Gastroesophageal sphincter (tissue), 3 donors: Measurements from ENCODE around the gene KRT2.

Experiments
- POLR2A ChIP-seq, 2 donors: fragments of 450-650 bp; IDR thresholded peaks; one replicate each; pipeline ENCODE4 v1.6.1; 2017; ENCODE audit warnings: antibody characterized with exemption in 2 of 2, mild to moderate bottlenecking in 2 of 2, moderate library complexity in 1 of 2
- TF ChIP-seq, protein P1 (sequence below), 4 experiments: fragments of 200-600 bp in 2 of 4; fragments of 450-650 bp in 2 of 4; sonication (generic) in 1 of 4; IDR thresholded peaks; one replicate each; pipeline ENCODE4 v1.5.1; 2017 to 2019; ENCODE audit warnings: antibody characterized with exemption in 4 of 4, mild to moderate bottlenecking in 2 of 4, moderate library complexity in 2 of 4

DNA sequence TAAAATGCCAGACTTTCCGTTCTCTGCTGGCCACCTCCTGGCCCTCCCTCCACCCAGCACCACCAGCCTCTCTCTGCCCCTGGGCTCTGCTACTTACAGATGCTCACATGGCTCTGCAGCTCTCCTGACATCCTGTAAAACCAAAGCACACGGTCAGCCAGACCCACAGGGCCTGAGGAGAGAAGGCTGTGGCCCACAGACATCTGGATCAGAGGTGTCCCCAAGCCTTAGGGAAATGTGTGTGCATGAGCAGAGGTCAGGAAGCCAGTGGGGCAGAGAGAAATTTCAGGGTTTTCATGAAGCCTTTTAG is 39.8 kb upstream of the KRT2 start:
- TF ChIP-seq POLR2A (IDR thresholded peaks at IDR 0.05), result no peak
- TF ChIP-seq, protein P1, sequence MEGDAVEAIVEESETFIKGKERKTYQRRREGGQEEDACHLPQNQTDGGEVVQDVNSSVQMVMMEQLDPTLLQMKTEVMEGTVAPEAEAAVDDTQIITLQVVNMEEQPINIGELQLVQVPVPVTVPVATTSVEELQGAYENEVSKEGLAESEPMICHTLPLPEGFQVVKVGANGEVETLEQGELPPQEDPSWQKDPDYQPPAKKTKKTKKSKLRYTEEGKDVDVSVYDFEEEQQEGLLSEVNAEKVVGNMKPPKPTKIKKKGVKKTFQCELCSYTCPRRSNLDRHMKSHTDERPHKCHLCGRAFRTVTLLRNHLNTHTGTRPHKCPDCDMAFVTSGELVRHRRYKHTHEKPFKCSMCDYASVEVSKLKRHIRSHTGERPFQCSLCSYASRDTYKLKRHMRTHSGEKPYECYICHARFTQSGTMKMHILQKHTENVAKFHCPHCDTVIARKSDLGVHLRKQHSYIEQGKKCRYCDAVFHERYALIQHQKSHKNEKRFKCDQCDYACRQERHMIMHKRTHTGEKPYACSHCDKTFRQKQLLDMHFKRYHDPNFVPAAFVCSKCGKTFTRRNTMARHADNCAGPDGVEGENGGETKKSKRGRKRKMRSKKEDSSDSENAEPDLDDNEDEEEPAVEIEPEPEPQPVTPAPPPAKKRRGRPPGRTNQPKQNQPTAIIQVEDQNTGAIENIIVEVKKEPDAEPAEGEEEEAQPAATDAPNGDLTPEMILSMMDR (IDR thresholded peaks at IDR 0.05), result no peak
